LNCaP clone FGC (cell line): ENCODE measurements around the gene HOXD11.

ENCODE experiments used
- DNase-seq: peaks from one replicate; pipeline ENCODE4 v3.0.0-alpha.2; 2011; ENCODE audit warnings: low read depth
- H3K4me3 ChIP-seq: 2 replicates; pipeline ENCODE4 v1.5.1; 2011; ENCODE audit warnings: mild to moderate bottlenecking, low read depth, low read length, control low read depth
- CTCF ChIP-seq: IDR thresholded peaks from 2 replicates; pipeline ENCODE4 v1.5.1; 2012; ENCODE audit warnings: mild to moderate bottlenecking; ENCODE audit not compliant: control insufficient read depth, insufficient read depth; ENCODE audit errors: extremely low read depth

Gene HOXD11

GRCh38 chr2:176129813-176130146, 22.7 kb downstream of the HOXD11 start:
- TF ChIP-seq CTCF = no peak
- no peak overlapping the region for H3K4me3 ChIP-seq
- no peak for DNase-seq

- H3K4me3 ChIP-seq = no peak overlapping the region
- DNase-seq = no peak
- TF ChIP-seq CTCF = no peak
Measured at GRCh38 chr2:176130147-176130956, 23.3 kb downstream of the HOXD11 start.

- no peak overlapping the region for H3K4me3 ChIP-seq
- TF ChIP-seq CTCF = no peak
- DNase-seq = no peak
Measured at GRCh38 chr2:176130957-176131847, 24.1 kb downstream of the HOXD11 start.

- no peak overlapping the region for H3K4me3 ChIP-seq
- TF ChIP-seq CTCF = no peak
- DNase-seq = no peak
Measured at GRCh38 chr2:176131848-176132158, 24.7 kb downstream of the HOXD11 start.

- TF ChIP-seq CTCF = no peak
- no peak for DNase-seq
- H3K4me3 ChIP-seq = no peak overlapping the region
Measured at GRCh38 chr2:176132205-176133171, 25.4 kb downstream of the HOXD11 start.

- TF ChIP-seq CTCF = no peak
- no peak for DNase-seq
- H3K4me3 ChIP-seq = no peak overlapping the region
Measured at GRCh38 chr2:176133389-176133788, 26.3 kb downstream of the HOXD11 start.
